SK-N-SH treated with all-trans-retinoic acid at 6 μM for 48 hours (cell line): ENCODE measurements around the gene CDC42BPB.

Experiments
- ATAC-seq: fragments of 200-7000 bp; cut with Tn5 transposase; 3 replicates; pipeline ENCODE4 v1.9.1; 2020; ENCODE audit warnings: mild to moderate bottlenecking, moderate library complexity
- ARNTL ChIP-seq: fragments of 450-650 bp; formaldehyde crosslinking; IDR thresholded peaks from 2 replicates; pipeline ENCODE4 v1.5.0; 2020; ENCODE audit warnings: low read depth, mild to moderate bottlenecking, moderate library complexity, borderline replicate concordance
- BACH2 ChIP-seq: fragments of 250-450 bp; sonication (Bioruptor Pico); IDR thresholded peaks from 2 replicates; pipeline ENCODE4 v1.9.0; 2021; ENCODE audit warnings: mild to moderate bottlenecking, borderline replicate concordance
- CREB5 ChIP-seq: fragments of 250-450 bp; sonication (Bioruptor Pico); IDR thresholded peaks from 2 replicates; pipeline ENCODE4 v1.5.1; 2020; ENCODE audit warnings: low read depth, mild to moderate bottlenecking, moderate library complexity
- CSDC2 ChIP-seq: fragments of 250-450 bp; sonication (Bioruptor Pico); IDR thresholded peaks from 2 replicates; pipeline ENCODE4 v1.5.0; 2020; ENCODE audit warnings: mild to moderate bottlenecking, moderate library complexity
- CSRNP3 ChIP-seq: fragments of 250-450 bp; sonication (Bioruptor Pico); IDR thresholded peaks from 2 replicates; pipeline ENCODE4 v1.5.1; 2021; ENCODE audit warnings: mild to moderate bottlenecking, moderate library complexity
- ESRRG ChIP-seq: fragments of 250-450 bp; sonication (Bioruptor Pico); IDR thresholded peaks from 2 replicates; pipeline ENCODE4 v1.6.1; 2021; ENCODE audit warnings: mild to moderate bottlenecking
- GLIS3 ChIP-seq: fragments of 250-450 bp; sonication (Bioruptor Pico); IDR thresholded peaks from 2 replicates; pipeline ENCODE4 v1.5.0; 2020; ENCODE audit warnings: mild to moderate bottlenecking, moderate library complexity
- ISL1 ChIP-seq: fragments of 250-450 bp; sonication (Bioruptor Pico); IDR thresholded peaks from 2 replicates; pipeline ENCODE4 v2.1.2; 2022; ENCODE audit warnings: mild to moderate bottlenecking, moderate library complexity
- OSR1 ChIP-seq: fragments of 250-450 bp; sonication (Bioruptor Pico); IDR thresholded peaks from 2 replicates; pipeline ENCODE4 v1.8.0; 2022; ENCODE audit warnings: moderate library complexity, mild to moderate bottlenecking, inconsistent platforms
- PPARA ChIP-seq: fragments of 250-450 bp; sonication (Bioruptor Pico); IDR thresholded peaks from 2 replicates; pipeline ENCODE4 v1.5.0; 2020; ENCODE audit warnings: mild to moderate bottlenecking, borderline replicate concordance
- RARB ChIP-seq: fragments of 250-450 bp; sonication (Bioruptor Pico); IDR thresholded peaks from 2 replicates; pipeline ENCODE4 v1.8.0; 2021; ENCODE audit warnings: mild to moderate bottlenecking, moderate library complexity
- SNAI2 ChIP-seq: fragments of 250-450 bp; sonication (Bioruptor Pico); IDR thresholded peaks from 2 replicates; pipeline ENCODE4 v1.5.0; 2020; ENCODE audit warnings: mild to moderate bottlenecking, moderate library complexity
- TCF4 ChIP-seq: fragments of 250-450 bp; sonication (Bioruptor Pico); IDR thresholded peaks from 2 replicates; pipeline ENCODE4 v1.8.0; 2021; ENCODE audit warnings: mild to moderate bottlenecking, moderate library complexity, borderline replicate concordance
- TOX ChIP-seq: fragments of 250-450 bp; sonication (Bioruptor Pico); IDR thresholded peaks from 2 replicates; pipeline ENCODE4 v1.8.0; 2021; ENCODE audit warnings: mild to moderate bottlenecking, moderate library complexity, borderline replicate concordance
- ZC3H10 ChIP-seq: fragments of 250-450 bp; sonication (Bioruptor Pico); IDR thresholded peaks from 2 replicates; pipeline ENCODE4 v1.5.1; 2021; ENCODE audit warnings: mild to moderate bottlenecking, moderate library complexity
- ZFP3 ChIP-seq: fragments of 250-450 bp; sonication (Bioruptor Pico); IDR thresholded peaks from 2 replicates; pipeline ENCODE4 v1.5.0; 2020; ENCODE audit warnings: mild to moderate bottlenecking, moderate library complexity
- ZNF565 ChIP-seq: fragments of 450-650 bp; formaldehyde crosslinking; conservative IDR thresholded peaks from 2 replicates; pipeline ENCODE4 v1.5.0; 2020; ENCODE audit warnings: low read depth, mild to moderate bottlenecking, moderate library complexity
- ZNF8 ChIP-seq: fragments of 450-650 bp; formaldehyde crosslinking; IDR thresholded peaks from 2 replicates; pipeline ENCODE4 v1.5.0; 2020; ENCODE audit warnings: mild to moderate bottlenecking, moderate library complexity
- TF ChIP-seq, protein P1 (sequence below): fragments of 250-450 bp; sonication (Bioruptor Pico); IDR thresholded peaks from 2 replicates; pipeline ENCODE4 v1.8.0; 2020; ENCODE audit warnings: mild to moderate bottlenecking, moderate library complexity, borderline replicate concordance
- TF ChIP-seq, protein P2 (sequence below): fragments of 250-450 bp; sonication (Bioruptor Pico); IDR thresholded peaks from 2 replicates; pipeline ENCODE4 v1.5.0; 2020; ENCODE audit warnings: mild to moderate bottlenecking, moderate library complexity
- TF ChIP-seq, protein P3 (sequence below): fragments of 250-450 bp; sonication (Bioruptor Pico); IDR thresholded peaks from 2 replicates; pipeline ENCODE4 v1.8.0; 2021; ENCODE audit warnings: low read depth, mild to moderate bottlenecking, moderate library complexity, borderline replicate concordance

Gene CDC42BPB

DNA sequence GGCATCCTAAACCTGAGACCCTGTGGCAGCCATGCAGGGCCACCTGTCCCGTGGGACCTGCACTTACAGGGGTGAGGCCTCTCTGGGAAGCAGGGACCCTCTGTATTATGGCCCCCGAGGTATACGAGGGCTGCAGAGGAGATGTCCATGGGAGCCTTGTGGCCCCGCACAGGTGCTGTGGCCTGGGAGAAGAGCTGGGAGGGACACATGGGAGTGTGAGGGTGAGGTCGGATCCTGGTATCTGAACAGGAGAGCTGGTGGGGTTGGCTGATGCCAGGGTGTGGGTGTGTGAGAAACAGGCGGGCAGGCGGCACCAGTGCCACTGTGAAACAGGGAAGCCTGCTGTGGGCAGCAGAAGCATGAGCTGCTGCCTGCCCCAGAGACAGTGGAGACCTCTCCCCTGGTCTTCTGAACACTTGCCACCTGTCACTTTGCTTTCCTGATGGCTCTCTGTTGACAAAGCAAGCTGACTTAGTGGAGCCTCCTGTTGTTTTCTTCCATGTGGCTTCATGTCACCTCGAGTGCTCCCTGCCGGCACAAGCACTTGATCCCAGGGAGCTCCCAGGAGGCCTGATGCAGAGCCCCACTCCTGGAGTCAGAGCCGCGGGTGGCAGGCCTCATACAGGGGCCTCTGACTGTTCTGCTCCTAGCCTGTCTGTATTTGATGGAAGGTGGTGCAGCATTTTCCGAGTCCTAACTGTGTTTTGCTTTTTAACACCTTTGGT is 154.7 kb downstream of the CDC42BPB start (continued):
- TF ChIP-seq ZC3H10 (CRISPR knock-in tag) (no peak), SNAI2 (CRISPR knock-in tag) (no peak), CSDC2 (no peak), ZNF565 (CRISPR knock-in tag) (no peak), TOX (CRISPR knock-in tag) (no peak), TCF4 (no peak), ZNF8 (no peak), PPARA (CRISPR knock-in tag) (no peak), RARB (CRISPR knock-in tag) (no peak)
- TF ChIP-seq, protein P1, sequence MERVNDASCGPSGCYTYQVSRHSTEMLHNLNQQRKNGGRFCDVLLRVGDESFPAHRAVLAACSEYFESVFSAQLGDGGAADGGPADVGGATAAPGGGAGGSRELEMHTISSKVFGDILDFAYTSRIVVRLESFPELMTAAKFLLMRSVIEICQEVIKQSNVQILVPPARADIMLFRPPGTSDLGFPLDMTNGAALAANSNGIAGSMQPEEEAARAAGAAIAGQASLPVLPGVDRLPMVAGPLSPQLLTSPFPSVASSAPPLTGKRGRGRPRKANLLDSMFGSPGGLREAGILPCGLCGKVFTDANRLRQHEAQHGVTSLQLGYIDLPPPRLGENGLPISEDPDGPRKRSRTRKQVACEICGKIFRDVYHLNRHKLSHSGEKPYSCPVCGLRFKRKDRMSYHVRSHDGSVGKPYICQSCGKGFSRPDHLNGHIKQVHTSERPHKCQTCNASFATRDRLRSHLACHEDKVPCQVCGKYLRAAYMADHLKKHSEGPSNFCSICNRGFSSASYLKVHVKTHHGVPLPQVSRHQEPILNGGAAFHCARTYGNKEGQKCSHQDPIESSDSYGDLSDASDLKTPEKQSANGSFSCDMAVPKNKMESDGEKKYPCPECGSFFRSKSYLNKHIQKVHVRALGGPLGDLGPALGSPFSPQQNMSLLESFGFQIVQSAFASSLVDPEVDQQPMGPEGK (CRISPR knock-in tag): no peak

DNA sequence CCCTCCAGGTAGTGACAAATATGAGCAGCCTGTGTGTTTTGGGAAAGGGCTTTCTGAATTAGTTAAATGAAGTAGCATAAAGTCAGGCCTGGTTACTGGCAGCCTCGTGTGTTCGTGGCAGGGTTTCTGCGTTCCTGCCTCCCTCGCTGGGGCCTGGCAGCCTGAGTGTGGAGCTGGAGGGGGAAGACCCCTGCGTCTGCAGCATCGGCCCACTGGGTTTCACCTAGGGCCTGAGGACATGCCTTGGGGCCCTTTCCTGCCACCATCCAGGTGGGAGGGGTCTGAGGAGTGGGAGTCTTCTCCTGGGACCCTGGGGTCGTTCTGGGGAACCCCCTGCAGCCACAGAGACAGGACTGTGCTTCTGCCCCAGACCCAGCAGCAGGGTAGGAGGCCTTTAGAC is 155.3 kb downstream of the CDC42BPB start:
- TF ChIP-seq CREB5 (CRISPR knock-in tag) (no peak), ZNF8 (no peak), ZFP3 (CRISPR knock-in tag) (no peak), SNAI2 (CRISPR knock-in tag) (no peak), ESRRG (no peak), ISL1 (CRISPR knock-in tag) (no peak), ARNTL (CRISPR knock-in tag) (no peak), ZC3H10 (CRISPR knock-in tag) (no peak), TCF4 (no peak), TOX (CRISPR knock-in tag) (no peak), PPARA (CRISPR knock-in tag) (no peak), GLIS3 (no peak), BACH2 (CRISPR knock-in tag) (no peak), CSRNP3 (no peak), RARB (CRISPR knock-in tag) (no peak), ZNF565 (CRISPR knock-in tag) (no peak), OSR1 (no peak)
- TF ChIP-seq, protein P2, sequence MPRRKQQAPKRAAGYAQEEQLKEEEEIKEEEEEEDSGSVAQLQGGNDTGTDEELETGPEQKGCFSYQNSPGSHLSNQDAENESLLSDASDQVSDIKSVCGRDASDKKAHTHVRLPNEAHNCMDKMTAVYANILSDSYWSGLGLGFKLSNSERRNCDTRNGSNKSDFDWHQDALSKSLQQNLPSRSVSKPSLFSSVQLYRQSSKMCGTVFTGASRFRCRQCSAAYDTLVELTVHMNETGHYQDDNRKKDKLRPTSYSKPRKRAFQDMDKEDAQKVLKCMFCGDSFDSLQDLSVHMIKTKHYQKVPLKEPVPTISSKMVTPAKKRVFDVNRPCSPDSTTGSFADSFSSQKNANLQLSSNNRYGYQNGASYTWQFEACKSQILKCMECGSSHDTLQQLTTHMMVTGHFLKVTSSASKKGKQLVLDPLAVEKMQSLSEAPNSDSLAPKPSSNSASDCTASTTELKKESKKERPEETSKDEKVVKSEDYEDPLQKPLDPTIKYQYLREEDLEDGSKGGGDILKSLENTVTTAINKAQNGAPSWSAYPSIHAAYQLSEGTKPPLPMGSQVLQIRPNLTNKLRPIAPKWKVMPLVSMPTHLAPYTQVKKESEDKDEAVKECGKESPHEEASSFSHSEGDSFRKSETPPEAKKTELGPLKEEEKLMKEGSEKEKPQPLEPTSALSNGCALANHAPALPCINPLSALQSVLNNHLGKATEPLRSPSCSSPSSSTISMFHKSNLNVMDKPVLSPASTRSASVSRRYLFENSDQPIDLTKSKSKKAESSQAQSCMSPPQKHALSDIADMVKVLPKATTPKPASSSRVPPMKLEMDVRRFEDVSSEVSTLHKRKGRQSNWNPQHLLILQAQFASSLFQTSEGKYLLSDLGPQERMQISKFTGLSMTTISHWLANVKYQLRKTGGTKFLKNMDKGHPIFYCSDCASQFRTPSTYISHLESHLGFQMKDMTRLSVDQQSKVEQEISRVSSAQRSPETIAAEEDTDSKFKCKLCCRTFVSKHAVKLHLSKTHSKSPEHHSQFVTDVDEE (CRISPR knock-in tag): no peak
- TF ChIP-seq, protein P1 (CRISPR knock-in tag): no peak
- TF ChIP-seq, protein P3, sequence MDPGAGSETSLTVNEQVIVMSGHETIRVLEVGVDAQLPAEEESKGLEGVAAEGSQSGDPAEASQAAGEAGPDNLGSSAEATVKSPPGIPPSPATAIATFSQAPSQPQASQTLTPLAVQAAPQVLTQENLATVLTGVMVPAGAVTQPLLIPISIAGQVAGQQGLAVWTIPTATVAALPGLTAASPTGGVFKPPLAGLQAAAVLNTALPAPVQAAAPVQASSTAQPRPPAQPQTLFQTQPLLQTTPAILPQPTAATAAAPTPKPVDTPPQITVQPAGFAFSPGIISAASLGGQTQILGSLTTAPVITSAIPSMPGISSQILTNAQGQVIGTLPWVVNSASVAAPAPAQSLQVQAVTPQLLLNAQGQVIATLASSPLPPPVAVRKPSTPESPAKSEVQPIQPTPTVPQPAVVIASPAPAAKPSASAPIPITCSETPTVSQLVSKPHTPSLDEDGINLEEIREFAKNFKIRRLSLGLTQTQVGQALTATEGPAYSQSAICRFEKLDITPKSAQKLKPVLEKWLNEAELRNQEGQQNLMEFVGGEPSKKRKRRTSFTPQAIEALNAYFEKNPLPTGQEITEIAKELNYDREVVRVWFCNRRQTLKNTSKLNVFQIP (CRISPR knock-in tag): no peak
- no peak for ATAC-seq
